Central memory CD4-positive, alpha-beta T cell (primary cell): Measurements from ENCODE around the gene OR10AD1.

Source experiments
- DNase-seq: peaks from one replicate; pipeline ENCODE4 v3.0.0; 2022

Gene OR10AD1

GRCh38 chr12:48189331-48190125 is 13.6 kb downstream of the OR10AD1 start:
- peak; percentile 61 for DNase-seq

GRCh38 chr12:48187916-48188695 is 15.0 kb downstream of the OR10AD1 start:
- no peak for DNase-seq

- DNase-seq: no peak
Observed at GRCh38 chr12:48185181-48185919, 17.7 kb downstream of the OR10AD1 start.

GRCh38 chr12:48184549-48184922 is 18.6 kb downstream of the OR10AD1 start:
- DNase-seq: no peak

- no peak for DNase-seq
Observed at GRCh38 chr12:48183876-48184548, 19.1 kb downstream of the OR10AD1 start.

GRCh38 chr12:48183091-48183875 is 19.8 kb downstream of the OR10AD1 start, which contains the start of gene CCDC184:
CCDC184 (plus strand) TSS chr12:48183644; CDS start chr12:48184123, 479 bp downstream.
- DNase-seq: peak; percentile 85

- no peak for DNase-seq
Observed at GRCh38 chr12:48182631-48183030, 20.5 kb downstream of the OR10AD1 start.

GRCh38 chr12:48180857-48181495 is 22.1 kb downstream of the OR10AD1 start:
- DNase-seq: no peak

- no peak for DNase-seq
Observed at GRCh38 chr12:48180424-48180823, 22.7 kb downstream of the OR10AD1 start.

- DNase-seq: no peak
Observed at GRCh38 chr12:48179466-48179865, 23.6 kb downstream of the OR10AD1 start.

GRCh38 chr12:48177982-48178381 is 25.1 kb downstream of the OR10AD1 start:
- no peak for DNase-seq

GRCh38 chr12:48176417-48176751 is 26.7 kb downstream of the OR10AD1 start:
- no peak for DNase-seq

- DNase-seq: no peak
Observed at GRCh38 chr12:48175613-48176416, 27.3 kb downstream of the OR10AD1 start.

GRCh38 chr12:48169011-48169410 is 34.1 kb downstream of the OR10AD1 start:
- no peak for DNase-seq

GRCh38 chr12:48165089-48165981 is 37.8 kb downstream of the OR10AD1 start:
- peak; percentile 67 for DNase-seq

GRCh38 chr12:48164451-48164850 is 38.6 kb downstream of the OR10AD1 start:
- no peak for DNase-seq

GRCh38 chr12:48163150-48163747 is 39.8 kb downstream of the OR10AD1 start:
- DNase-seq: no peak

GRCh38 chr12:48160807-48161206 is 42.3 kb downstream of the OR10AD1 start:
- DNase-seq: no peak

GRCh38 chr12:48160046-48160445 is 43.0 kb downstream of the OR10AD1 start:
- DNase-seq: no peak
